GM18505 (cell line): ENCODE data around the gene HOXC6.
"Not testable (repeated sequence)": the region's sequence is repeated elsewhere in the genome, so short reads cannot be mapped to it uniquely, and the experiment has no call there.

Experiments
- ATAC-seq: cut with Tn5 transposase; IDR thresholded peaks from one replicate; pipeline ENCODE4 v1.9.1; 2021; ENCODE audit not compliant: unreplicated experiment
- POLR2A ChIP-seq: IDR thresholded peaks from 4 replicates; pipeline ENCODE4 v1.6.1; 2011; ENCODE audit warnings: borderline replicate concordance; ENCODE audit not compliant: insufficient read depth, insufficient read length; ENCODE audit errors: extremely low read depth

HOXC6 gene

DNA sequence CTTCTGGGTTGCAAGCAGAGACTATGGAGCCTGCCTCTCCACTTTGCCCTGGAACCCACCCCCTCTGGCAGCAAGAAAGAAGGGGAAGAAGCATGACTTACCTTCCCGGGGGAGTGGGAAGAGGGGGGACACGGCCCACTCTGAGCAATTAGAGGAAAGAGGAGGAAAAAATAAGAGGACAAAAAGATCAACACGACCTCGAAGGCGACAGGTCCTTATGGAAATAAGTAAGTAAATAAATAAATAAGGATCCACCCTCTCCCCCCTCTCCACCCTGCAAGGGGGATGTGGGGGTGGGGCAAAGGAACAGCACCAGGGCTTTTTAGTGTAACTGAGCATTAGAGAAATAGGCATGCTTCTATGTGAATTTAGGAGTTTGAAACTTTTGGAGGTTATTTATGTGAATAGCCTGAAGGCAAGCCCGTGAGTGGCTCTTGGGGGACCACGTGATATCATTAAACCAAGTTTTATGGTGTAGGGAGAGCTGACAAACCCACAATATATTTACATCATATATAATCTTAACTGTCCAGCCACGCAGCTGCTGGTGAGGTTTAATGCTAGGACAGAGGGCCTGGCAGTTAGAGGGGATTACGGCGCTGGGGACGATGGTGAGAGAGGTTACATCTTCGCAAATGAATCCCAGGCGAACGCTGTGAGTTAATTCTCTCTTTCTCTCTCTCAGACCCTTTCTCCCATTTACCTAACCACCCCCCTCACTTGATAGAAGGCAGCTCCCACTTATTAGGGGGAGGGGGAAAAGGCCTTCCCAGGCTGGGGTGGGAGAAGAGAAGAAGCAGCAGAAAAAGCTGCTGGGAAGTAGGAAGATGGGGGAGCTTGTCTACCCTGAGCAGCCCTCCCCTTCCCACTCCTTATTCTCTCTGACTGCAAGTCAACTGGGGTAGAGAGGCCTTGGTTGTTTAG is 9.4 kb downstream of the HOXC6 start:
- no peak for TF ChIP-seq POLR2A
- ATAC-seq: no peak

GRCh38 chr12:54038284-54038870 is 10.1 kb downstream of the HOXC6 start:
- no peak for ATAC-seq

GRCh38 chr12:54038871-54039414 is 10.7 kb downstream of the HOXC6 start:
- no peak for TF ChIP-seq POLR2A
- no peak for ATAC-seq

More at GRCh38 chr12:54038284-54038870, 10.1 kb downstream of the HOXC6 start:
- TF ChIP-seq POLR2A: no peak

GRCh38 chr12:54039417-54040147 is 11.3 kb downstream of the HOXC6 start:
- ATAC-seq: no peak
- no peak for TF ChIP-seq POLR2A

GRCh38 chr12:54040148-54040494 is 11.9 kb downstream of the HOXC6 start:
- no peak for TF ChIP-seq POLR2A
- no peak for ATAC-seq

GRCh38 chr12:54040648-54041047 is 12.4 kb downstream of the HOXC6 start:
- ATAC-seq: no peak

GRCh38 chr12:54041097-54041690 is 13.0 kb downstream of the HOXC6 start:
- no peak for TF ChIP-seq POLR2A
- ATAC-seq: no peak

More at GRCh38 chr12:54040648-54041047, 12.4 kb downstream of the HOXC6 start:
- no peak for TF ChIP-seq POLR2A

GRCh38 chr12:54042033-54042432 is 13.8 kb downstream of the HOXC6 start:
- not testable (repeated sequence) for ATAC-seq

DNA sequence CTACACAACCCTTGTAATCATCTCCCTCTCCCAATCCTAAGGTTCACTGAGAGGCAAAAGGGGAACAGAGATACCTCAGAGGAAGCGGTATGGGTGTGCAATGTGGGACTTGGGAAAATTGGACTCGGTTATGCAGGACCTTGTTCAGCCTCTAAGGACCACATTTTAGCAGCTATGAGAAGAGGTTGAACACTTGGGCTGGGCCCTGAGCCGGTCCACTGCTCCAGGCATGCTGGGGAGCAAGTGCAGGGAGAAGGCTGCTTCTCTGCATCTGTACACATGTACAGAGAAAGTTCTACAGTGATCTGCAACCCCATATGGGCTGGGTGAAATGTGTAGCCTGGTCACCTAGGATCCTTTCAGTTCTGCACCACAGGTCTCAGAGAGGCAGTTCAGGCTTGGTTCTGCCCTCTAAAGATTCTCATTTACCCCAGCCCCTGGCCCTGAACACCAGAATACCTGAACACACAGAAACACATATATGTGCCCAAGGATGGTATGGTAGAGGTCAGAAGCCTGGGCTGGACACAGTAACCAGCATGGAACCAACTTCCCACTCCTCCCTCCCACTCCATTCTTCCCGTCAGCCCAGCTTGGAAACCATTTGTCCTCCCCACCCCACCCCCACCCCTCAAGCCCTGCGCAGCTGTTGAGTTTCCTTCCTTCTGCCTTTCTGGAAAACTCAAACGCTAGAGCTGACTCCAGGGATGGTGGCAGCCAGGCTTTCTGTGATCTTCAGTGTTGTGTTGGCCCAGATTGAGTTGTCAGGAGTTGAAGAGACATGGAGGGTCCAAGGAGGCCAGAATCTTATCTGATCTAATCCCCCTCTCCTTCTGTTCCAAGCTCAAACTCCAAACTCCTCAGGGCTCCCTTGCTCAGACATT is 15.0 kb downstream of the HOXC6 start:
- ATAC-seq: no peak
- TF ChIP-seq POLR2A: no peak

DNA sequence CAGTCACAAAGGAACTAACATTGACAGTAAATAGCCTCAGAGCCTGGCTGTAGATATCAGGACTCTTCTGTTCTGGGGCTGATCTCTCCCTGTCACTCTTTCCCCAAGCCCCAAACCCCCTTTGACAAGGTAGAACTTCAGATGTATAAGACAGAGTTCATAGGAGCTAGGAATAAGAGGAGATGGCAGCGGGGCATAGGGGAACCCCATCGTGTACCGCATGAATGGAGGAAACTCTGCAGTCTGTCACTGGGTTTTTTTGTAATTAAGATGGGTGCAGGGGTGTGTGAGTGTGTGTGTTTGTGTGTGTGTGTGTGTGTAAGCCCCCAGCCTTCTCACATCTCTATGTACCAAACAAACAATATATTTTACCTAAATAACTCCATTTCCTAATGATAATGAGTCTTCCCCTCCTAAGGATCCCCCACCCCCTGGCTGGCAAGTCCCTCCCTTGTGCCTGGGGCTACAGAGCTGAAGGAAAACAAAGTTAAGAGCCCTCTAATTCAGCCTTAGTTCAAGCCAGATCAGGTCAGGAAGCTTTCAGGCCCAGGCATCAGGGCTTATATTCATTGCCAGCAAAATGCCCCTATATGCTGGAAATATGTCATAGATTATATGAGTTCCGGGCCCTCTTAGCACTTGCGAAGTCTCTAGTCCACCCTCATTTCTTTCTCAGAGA is 16.3 kb downstream of the HOXC6 start:
- no peak for TF ChIP-seq POLR2A
- ATAC-seq: no peak

- TF ChIP-seq POLR2A: no peak
- ATAC-seq: no peak
These were observed 17.2 kb downstream of the HOXC6 start for GRCh38 chr12:54045401-54045800.
